22Rv1 (cell line): ENCODE measurements around the gene PITPNM1.

Experiments
- H3K27ac ChIP-seq: fragments of 450-650 bp; 2 replicates; pipeline ENCODE4 v1.5.1; 2017
- CTCF ChIP-seq: fragments of 450-650 bp; IDR thresholded peaks from 2 replicates; pipeline ENCODE4 v1.5.1; 2017; ENCODE audit warnings: mild to moderate bottlenecking
- ZFX ChIP-seq: fragments of 450-650 bp; IDR thresholded peaks from 2 replicates; pipeline ENCODE4 v1.6.1; 2017; ENCODE audit warnings: antibody characterized with exemption, borderline replicate concordance

Gene PITPNM1

GRCh38 chr11:67534070-67534679 is 29.0 kb upstream of the PITPNM1 start:
- no peak overlapping the region for H3K27ac ChIP-seq
- no peak for TF ChIP-seq ZFX
- TF ChIP-seq CTCF, result no peak

GRCh38 chr11:67532889-67533288 is 27.7 kb upstream of the PITPNM1 start:
- TF ChIP-seq CTCF, result no peak
- no peak for TF ChIP-seq ZFX
- H3K27ac ChIP-seq, result no peak overlapping the region

- TF ChIP-seq ZFX (no peak), CTCF (no peak)
- no peak overlapping the region for H3K27ac ChIP-seq
Measured at GRCh38 chr11:67530282-67530592, 25.1 kb upstream of the PITPNM1 start.

- no peak overlapping the region for H3K27ac ChIP-seq
- TF ChIP-seq CTCF, result no peak
Measured at GRCh38 chr11:67528376-67528775, 23.2 kb upstream of the PITPNM1 start.

GRCh38 chr11:67525275-67525976 is 20.3 kb upstream of the PITPNM1 start:
- no peak overlapping the region for H3K27ac ChIP-seq
- TF ChIP-seq ZFX (no peak), CTCF (no peak)

GRCh38 chr11:67524480-67524808 is 19.3 kb upstream of the PITPNM1 start:
- no peak overlapping the region for H3K27ac ChIP-seq
- no peak for TF ChIP-seq ZFX
- TF ChIP-seq CTCF, result no peak

GRCh38 chr11:67523556-67524479 is 18.7 kb upstream of the PITPNM1 start:
- H3K27ac ChIP-seq, result no peak overlapping the region
- no peak for TF ChIP-seq CTCF
- no peak for TF ChIP-seq ZFX
